ENCODE results near the gene ASB4.

DNA sequence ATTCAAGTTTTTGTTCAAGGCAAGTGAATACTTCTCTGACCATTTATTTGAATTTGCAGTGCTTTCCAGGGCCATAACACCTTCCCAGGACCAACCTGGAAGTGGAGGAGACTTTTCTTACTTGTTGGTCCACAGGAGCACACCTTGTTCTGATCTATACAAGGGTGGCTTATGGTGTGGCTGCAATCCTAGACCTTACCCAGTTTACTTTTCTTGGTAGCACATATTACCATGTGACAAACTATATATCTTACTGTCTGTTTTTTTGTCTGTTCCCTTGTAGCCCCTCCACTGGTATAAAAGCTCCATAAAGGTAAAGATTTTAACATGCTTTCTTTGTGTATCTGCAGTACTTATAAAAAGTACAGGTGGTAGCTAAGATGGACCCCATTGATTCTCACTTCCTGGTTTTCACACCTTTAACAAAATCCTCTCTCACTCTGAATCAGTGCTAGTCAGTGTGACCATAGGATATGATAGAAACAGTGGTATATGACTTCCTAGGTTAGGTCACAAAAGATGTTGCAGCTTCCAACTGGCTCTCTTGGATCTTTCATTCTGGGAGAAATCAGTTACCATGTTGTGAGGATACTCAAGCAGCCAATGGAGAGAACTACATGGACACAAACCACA, 5.6 kb upstream of the ASB4 start:
- TF ChIP-seq, protein P1, sequence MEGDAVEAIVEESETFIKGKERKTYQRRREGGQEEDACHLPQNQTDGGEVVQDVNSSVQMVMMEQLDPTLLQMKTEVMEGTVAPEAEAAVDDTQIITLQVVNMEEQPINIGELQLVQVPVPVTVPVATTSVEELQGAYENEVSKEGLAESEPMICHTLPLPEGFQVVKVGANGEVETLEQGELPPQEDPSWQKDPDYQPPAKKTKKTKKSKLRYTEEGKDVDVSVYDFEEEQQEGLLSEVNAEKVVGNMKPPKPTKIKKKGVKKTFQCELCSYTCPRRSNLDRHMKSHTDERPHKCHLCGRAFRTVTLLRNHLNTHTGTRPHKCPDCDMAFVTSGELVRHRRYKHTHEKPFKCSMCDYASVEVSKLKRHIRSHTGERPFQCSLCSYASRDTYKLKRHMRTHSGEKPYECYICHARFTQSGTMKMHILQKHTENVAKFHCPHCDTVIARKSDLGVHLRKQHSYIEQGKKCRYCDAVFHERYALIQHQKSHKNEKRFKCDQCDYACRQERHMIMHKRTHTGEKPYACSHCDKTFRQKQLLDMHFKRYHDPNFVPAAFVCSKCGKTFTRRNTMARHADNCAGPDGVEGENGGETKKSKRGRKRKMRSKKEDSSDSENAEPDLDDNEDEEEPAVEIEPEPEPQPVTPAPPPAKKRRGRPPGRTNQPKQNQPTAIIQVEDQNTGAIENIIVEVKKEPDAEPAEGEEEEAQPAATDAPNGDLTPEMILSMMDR (IDR thresholded peaks at IDR 0.05): no peak
- no peak for TF ChIP-seq POLR2A (IDR thresholded peaks at IDR 0.05)
